SK-N-SH (cell line): Measurements from ENCODE around the gene USP31. TPM values are rescaled to one million over a fixed set of nuclear protein-coding genes. Genes with fewer than 3 reads are reported as not detected.

Experiments used
- CTCF ChIA-PET: fragments of 300-600, 350-600 bp; formaldehyde crosslinking; extraction: SDS; loops from one replicate; lab custom pipeline; 2021; lab: Yijun Ruan, JAX
- POLR2A ChIA-PET: fragments of 350-600 bp; sonication (Branson Sonifier 250); formaldehyde crosslinking; extraction: SDS; loops from one replicate; lab custom pipeline; 2020; ENCODE audit warnings: antibody characterized with exemption, inconsistent platforms; lab: Yijun Ruan, JAX
- DNase-seq: peaks from one replicate; pipeline ENCODE4 v3.0.0; 2012
- H2AFZ ChIP-seq: fragments of 200-600 bp; sonication (generic); 2 replicates; pipeline ENCODE4 v1.8.1; 2016; ENCODE audit warnings: antibody characterized with exemption, mild to moderate bottlenecking, low read depth
- H3F3A ChIP-seq: fragments of 200-600 bp; sonication (generic); replicated peaks from 2 replicates; pipeline ENCODE3; 2016; ENCODE audit warnings: antibody characterized with exemption, mild to moderate bottlenecking; ENCODE audit not compliant: insufficient read depth
- H3K27ac ChIP-seq, 2 experiments: fragments of 200-500 bp in 1 of 2; fragments of 200-600 bp in 1 of 2; sonication (Bioruptor generic) in 1 of 2; sonication (generic), shearing (Covaris generic) in 1 of 2; 2 replicates each; pipeline versions ENCODE4 v1.5.1 to v1.6.1; 2014 to 2016; ENCODE audit warnings: low read depth in 2 of 2, inconsistent platforms in 1 of 2, low read length in 1 of 2, mild to moderate bottlenecking in 1 of 2, mixed read lengths in 1 of 2
- H3K27me3 ChIP-seq: fragments of 200-600 bp; sonication (generic), shearing (Covaris generic); 2 replicates; pipeline ENCODE4 v1.6.1; 2016; ENCODE audit warnings: mixed run types; ENCODE audit not compliant: insufficient read depth
- H3K36me3 ChIP-seq, 2 experiments: fragments of 200-500 bp in 1 of 2; fragments of 200-600 bp in 1 of 2; sonication (Bioruptor generic) in 1 of 2; sonication (generic) in 1 of 2; replicated peaks in 1 of 2; 2 replicates each; pipeline versions ENCODE3 to v1.5.1; 2014 to 2016; ENCODE audit warnings: low read length in 1 of 2, mild to moderate bottlenecking in 1 of 2; ENCODE audit not compliant: insufficient read depth in 2 of 2, control insufficient read depth in 1 of 2
- H3K4me1 ChIP-seq, 2 experiments: fragments of 200-500 bp in 1 of 2; fragments of 200-600 bp in 1 of 2; sonication (Bioruptor generic) in 1 of 2; sonication (generic), shearing (Covaris generic) in 1 of 2; 2 replicates each; pipeline versions ENCODE4 v1.5.1 to v1.6.1; 2014 to 2016; ENCODE audit warnings: low read depth in 1 of 2, low read length in 1 of 2, mixed run types in 1 of 2; ENCODE audit not compliant: insufficient read depth in 2 of 2, control insufficient read depth in 1 of 2
- H3K4me2 ChIP-seq: fragments of 200-600 bp; sonication (generic), shearing (Covaris generic); 2 replicates; pipeline ENCODE4 v1.6.1; 2017; ENCODE audit warnings: mixed run types
- H3K4me3 ChIP-seq, 2 experiments: fragments of 200-500 bp in 1 of 2; fragments of 200-600 bp in 1 of 2; sonication (Bioruptor generic) in 1 of 2; sonication (generic), shearing (Covaris generic) in 1 of 2; 2 replicates each; pipeline versions ENCODE4 v1.5.1 to v1.8.1; 2014 to 2016; ENCODE audit warnings: low read depth in 2 of 2, inconsistent platforms in 1 of 2, low read length in 1 of 2, mild to moderate bottlenecking in 1 of 2, mixed read lengths in 1 of 2, moderate library complexity in 1 of 2
- H3K79me2 ChIP-seq: fragments of 200-600 bp; sonication (generic); 2 replicates; pipeline ENCODE4 v1.8.1; 2017; ENCODE audit warnings: mild to moderate bottlenecking; ENCODE audit not compliant: insufficient read depth
- H3K9ac ChIP-seq: fragments of 200-600 bp; sonication (generic); 2 replicates; pipeline ENCODE4 v1.6.1; 2017; ENCODE audit warnings: mixed run types
- H3K9me2 ChIP-seq: fragments of 200-600 bp; sonication (generic); 2 replicates; pipeline ENCODE4 v1.6.1; 2017; ENCODE audit warnings: mixed run types
- H3K9me3 ChIP-seq: fragments of 200-600 bp; sonication (generic); 2 replicates; pipeline ENCODE4 v1.6.1; 2017; ENCODE audit warnings: mixed run types, mild to moderate bottlenecking, moderate library complexity
- H4K20me1 ChIP-seq: fragments of 200-600 bp; sonication (generic); 2 replicates; pipeline ENCODE4 v1.6.1; 2017; ENCODE audit warnings: mild to moderate bottlenecking, mixed run types; ENCODE audit not compliant: insufficient read depth
- ELF1 ChIP-seq: IDR thresholded peaks from 2 replicates; pipeline ENCODE4 v1.4.0; 2012
- FOSL2 ChIP-seq: IDR thresholded peaks from 2 replicates; pipeline ENCODE4 v1.4.0; 2012; ENCODE audit warnings: low read depth, mild to moderate bottlenecking, moderate library complexity, borderline replicate concordance
- FOXJ3 ChIP-seq: sonication (generic); formaldehyde crosslinking; IDR thresholded peaks from 2 replicates; pipeline ENCODE4 v1.5.1; 2020; ENCODE audit warnings: mild to moderate bottlenecking, missing genetic modification reagents
- JUND ChIP-seq: IDR thresholded peaks from 2 replicates; pipeline ENCODE4 v1.4.0; 2012
- MAX ChIP-seq: IDR thresholded peaks from 2 replicates; pipeline ENCODE4 v1.4.0; 2012; ENCODE audit warnings: low read depth
- NFIC ChIP-seq: IDR thresholded peaks from 2 replicates; pipeline ENCODE4 v1.4.0; 2012; ENCODE audit warnings: borderline replicate concordance
- RCOR1 ChIP-seq: fragments of 150-350 bp; IDR thresholded peaks from 2 replicates; pipeline ENCODE4 v1.6.1; 2017; ENCODE audit warnings: antibody characterized with exemption, low read length
- RFX5 ChIP-seq: IDR thresholded peaks from 2 replicates; pipeline ENCODE4 v1.6.1; 2012; ENCODE audit warnings: mild to moderate bottlenecking, improper control_type of control experiment, low read length
- SIN3A ChIP-seq: IDR thresholded peaks from 2 replicates; pipeline ENCODE4 v1.6.1; 2012; ENCODE audit warnings: low read depth, mild to moderate bottlenecking, low read length, moderate library complexity, borderline replicate concordance
- TEAD4 ChIP-seq: IDR thresholded peaks from 2 replicates; pipeline ENCODE4 v1.4.0; 2012; ENCODE audit warnings: mild to moderate bottlenecking, borderline replicate concordance; ENCODE audit not compliant: insufficient read depth
- USF1 ChIP-seq: IDR thresholded peaks from 2 replicates; pipeline ENCODE4 v1.4.0; 2012; ENCODE audit warnings: low read depth, borderline replicate concordance
- USF2 ChIP-seq: fragments of 150-350 bp; IDR thresholded peaks from 2 replicates; pipeline ENCODE4 v1.6.1; 2017; ENCODE audit warnings: antibody characterized with exemption, low read length, low read depth, borderline replicate concordance
- YY1 ChIP-seq: IDR thresholded peaks from 2 replicates; pipeline ENCODE4 v1.4.0; 2012; ENCODE audit warnings: low read depth, mild to moderate bottlenecking
- WGBS: methylation state at CpG from one replicate; pipeline ENCODE4 v1.1.6; 2017; ENCODE audit warnings: low lambda C conversion rate; 5-methylcytosine and 5-hydroxymethylcytosine counted together
- polyA plus RNA-seq, 3 experiments: library from polyadenylated mRNA; depleted of rRNA; stranded (reverse); fragments of >200 nt; gene quantifications; 2 replicates each; pipeline ENCODE4 v1.2.3, GENCODE V29; 2012

The USP31 gene
- polyA plus RNA-seq, 1 of the 3 experiments (the other 2 are of a cell fraction): 3.2 TPM

GRCh38 chr16:23066676-23067075 lies 82.6 kb downstream of the USP31 start:
- TF ChIP-seq USF1: no peak
- no peak for TF ChIP-seq TEAD4
- no peak for TF ChIP-seq SIN3A
- no peak for TF ChIP-seq RCOR1
- TF ChIP-seq FOXJ3: no peak

GRCh38 chr16:23064639-23065038 lies 84.6 kb downstream of the USP31 start:
- ChIA-PET POLR2A (no interaction called here), CTCF (interaction anchor here (0.6 to 8.4 kb wide), 3 partner anchors 87 to 166 kb away, joined by 3 to 142 read pairs (median 13); no protein-coding TSS in a partner anchor)
- DNase-seq: no peak
- Histone ChIP-seq H3K79me2 (no peaks in the 10 kb centered on the region), H2AFZ (no peak overlapping the region), H3K36me3 (peaks cover 25 to 36% of the 10 kb centered on the region in 2 experiments), H3K4me1 (peaks cover 0 to 2% of the 10 kb centered on the region in 2 experiments; a peak in 1 of 4 replicates), H3K27ac (no peak overlapping the region), H3K27me3 (no peaks in the 10 kb centered on the region), H3K9me2 (no peaks in the 10 kb centered on the region), H3F3A (no peaks in the 10 kb centered on the region), H3K4me2 (no peak overlapping the region), H4K20me1 (peaks cover 4% of the 10 kb centered on the region; the same call in 1 of the 2 replicates), H3K4me3 (no peak overlapping the region), H3K9me3 (no peaks in the 10 kb centered on the region), H3K9ac (no peak overlapping the region)
- TF ChIP-seq ELF1: no peak
- no peak for TF ChIP-seq RFX5
- no peak for TF ChIP-seq JUND
- TF ChIP-seq RCOR1: no peak
- no peak for TF ChIP-seq YY1
- no peak for TF ChIP-seq MAX
- no peak for TF ChIP-seq USF2
- no peak for TF ChIP-seq FOSL2
- no peak for TF ChIP-seq USF1
- TF ChIP-seq NFIC: no peak
- WGBS: 81% methylated on average over 9 of the region's 9 CpGs

More at GRCh38 chr16:23066676-23067075, 82.6 kb downstream of the USP31 start:
- Histone ChIP-seq H3K9me2 (no peaks in the 10 kb centered on the region), H3K4me3 (no peak overlapping the region), H2AFZ (no peak overlapping the region), H3K79me2 (no peaks in the 10 kb centered on the region), H3K36me3 (peaks cover 29 to 45% of the 10 kb centered on the region in 2 experiments), H4K20me1 (no peaks in the 10 kb centered on the region), H3K27me3 (no peaks in the 10 kb centered on the region), H3K4me2 (no peak overlapping the region), H3F3A (peaks cover 14% of the 10 kb centered on the region), H3K27ac (no peak overlapping the region), H3K9ac (no peak overlapping the region), H3K9me3 (no peaks in the 10 kb centered on the region), H3K4me1 (peaks cover 6 to 9% of the 10 kb centered on the region in 2 experiments; a peak in 3 of 4 replicates)
- CTCF ChIA-PET: interaction anchor here (0.9 to 2.3 kb wide), 7 partner anchors 10 to 254 kb away, joined by 3 to 17 read pairs (median 3); no protein-coding TSS in a partner anchor
- no peak for DNase-seq
- POLR2A ChIA-PET: no interaction called here
- 90% methylated on average over 3 of the region's 3 CpGs for WGBS
